GM12892 (cell line): ENCODE data around the gene ABLIM2.

Experiments used
- POLR2A ChIP-seq: IDR thresholded peaks from 2 replicates; pipeline ENCODE4 v1.6.1; 2011; ENCODE audit warnings: low read depth, low read length, control low read depth
- POLR2AphosphoS5 ChIP-seq: IDR thresholded peaks from 2 replicates; pipeline ENCODE4 v1.6.1; 2011; ENCODE audit warnings: low read depth, low read length, control low read depth
- TAF1 ChIP-seq: IDR thresholded peaks from 2 replicates; pipeline ENCODE4 v1.6.1; 2011; ENCODE audit warnings: low read depth, mild to moderate bottlenecking, control low read depth, low read length, borderline replicate concordance

GRCh38 chr4:7922466-7922865 lies 236.1 kb downstream of the ABLIM2 start:
- TF ChIP-seq POLR2AphosphoS5 (no peak), POLR2A (no peak), TAF1 (no peak)
